VCaP (cell line): ENCODE measurements around the gene DUSP6.
A peak's percentile ranks its signal among the peaks of the same experiment; 100 is the strongest.

Experiments
- H3K27ac ChIP-seq: fragments of 450-650 bp; 2 replicates; pipeline ENCODE4 v1.5.1; 2017
- CTCF ChIP-seq: fragments of 450-650 bp; conservative IDR thresholded peaks from 2 replicates; pipeline ENCODE4 v1.5.1; 2017; ENCODE audit warnings: mild to moderate bottlenecking, moderate library complexity

The DUSP6 gene

DNA sequence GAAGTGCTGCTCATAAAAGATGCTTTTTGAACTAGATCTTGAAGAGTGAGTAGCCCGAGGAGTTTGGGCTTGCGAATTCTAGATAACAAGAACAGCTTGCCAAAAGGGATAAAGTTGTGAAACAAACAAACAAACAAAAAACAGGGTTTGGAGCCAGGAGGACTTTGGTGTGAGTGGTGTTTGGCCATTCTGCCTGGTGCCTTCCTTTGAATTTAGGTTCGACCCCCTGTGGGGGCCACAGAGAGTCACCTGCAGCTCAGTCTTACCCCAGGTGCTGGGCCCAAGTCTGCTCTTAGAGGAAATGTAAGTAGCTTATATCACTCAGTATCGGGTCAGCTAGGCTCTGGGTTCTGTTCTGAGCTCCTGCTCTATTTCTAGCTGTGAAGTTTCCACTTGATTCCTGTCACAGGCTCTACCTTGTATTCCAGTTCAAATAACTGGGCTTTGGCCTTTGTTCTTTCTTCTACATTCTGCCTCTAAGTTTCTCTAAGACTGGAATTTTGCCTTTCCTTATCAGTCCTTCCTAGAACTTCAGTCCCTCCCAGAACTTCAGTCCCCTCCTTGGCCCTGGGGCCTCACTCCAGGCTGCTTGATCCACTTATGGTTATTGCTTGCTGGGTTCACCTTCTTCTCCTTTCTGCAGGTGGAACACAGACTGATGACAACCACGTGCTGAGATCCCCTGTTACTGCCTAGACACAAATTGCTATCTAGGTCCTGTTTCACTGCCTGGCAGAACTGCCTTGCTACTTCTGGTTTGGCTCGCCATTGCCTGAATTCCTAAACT is 20.5 kb upstream of the DUSP6 start:
- H3K27ac ChIP-seq = peak overlapping the region; percentile 7; the same call in 1 of the 2 replicates
- TF ChIP-seq CTCF = no peak

DNA sequence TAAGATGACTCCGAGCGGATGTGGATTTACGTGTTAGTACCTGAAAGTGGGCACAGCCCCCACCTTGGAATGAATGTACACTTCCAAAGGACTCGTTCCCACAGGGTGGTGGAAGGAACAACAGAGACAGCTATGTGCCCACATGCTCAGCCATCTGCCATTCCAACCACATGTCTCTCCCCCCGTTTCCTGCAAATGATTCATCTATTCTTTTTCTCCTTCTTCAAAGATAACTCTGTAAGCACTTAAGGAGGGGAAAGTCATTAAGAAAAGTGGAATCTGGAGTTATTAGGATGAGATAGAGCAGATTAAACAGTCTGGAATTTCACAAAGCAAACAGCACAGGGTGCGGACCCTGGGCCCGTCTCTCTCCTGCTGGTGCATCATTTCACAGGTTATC is 18.5 kb upstream of the DUSP6 start:
- no peak for TF ChIP-seq CTCF
- H3K27ac ChIP-seq = no peak overlapping the region

- no peak for TF ChIP-seq CTCF
- H3K27ac ChIP-seq = no peak overlapping the region
Measured at GRCh38 chr12:89370421-89370831, 18.1 kb upstream of the DUSP6 start.

DNA sequence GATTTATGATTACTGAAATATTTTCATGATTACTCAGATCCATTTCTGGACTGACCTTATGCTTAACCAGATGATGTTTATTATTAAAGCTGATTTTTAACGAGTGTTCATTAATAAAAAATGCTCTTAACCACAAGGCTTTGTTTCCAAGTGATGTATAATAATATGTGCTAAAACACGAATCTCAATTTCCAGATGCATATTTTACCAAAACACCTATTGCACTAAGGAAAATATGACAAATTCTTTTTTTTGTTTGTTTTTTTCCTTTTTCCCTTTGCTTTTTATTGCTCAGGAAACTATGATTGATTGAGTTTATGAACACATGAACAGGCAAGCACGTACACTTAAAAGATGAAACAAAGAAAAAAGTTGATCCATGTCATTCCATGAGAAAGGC is 16.9 kb upstream of the DUSP6 start:
- no peak overlapping the region for H3K27ac ChIP-seq
- no peak for TF ChIP-seq CTCF

DNA sequence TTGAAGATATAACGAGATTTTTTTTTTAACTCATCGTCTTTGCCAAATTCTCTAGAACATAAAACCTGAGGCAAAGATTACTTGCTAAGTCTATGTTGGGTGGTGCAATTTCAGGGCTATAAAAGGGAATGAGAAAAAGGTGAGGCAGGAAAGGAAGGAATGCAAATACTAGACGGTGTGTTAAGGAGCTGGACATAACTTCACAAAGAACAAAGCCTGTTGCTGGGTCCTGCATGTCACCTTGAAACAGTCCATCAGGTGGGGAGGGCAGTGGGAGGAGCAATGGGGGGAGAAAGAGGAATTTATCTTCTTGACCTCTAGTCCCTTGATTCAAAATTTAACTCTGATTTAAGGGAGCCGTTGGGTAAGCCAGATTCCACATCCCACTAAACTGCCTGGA is 16.1 kb upstream of the DUSP6 start:
- TF ChIP-seq CTCF = no peak
- no peak overlapping the region for H3K27ac ChIP-seq

DNA sequence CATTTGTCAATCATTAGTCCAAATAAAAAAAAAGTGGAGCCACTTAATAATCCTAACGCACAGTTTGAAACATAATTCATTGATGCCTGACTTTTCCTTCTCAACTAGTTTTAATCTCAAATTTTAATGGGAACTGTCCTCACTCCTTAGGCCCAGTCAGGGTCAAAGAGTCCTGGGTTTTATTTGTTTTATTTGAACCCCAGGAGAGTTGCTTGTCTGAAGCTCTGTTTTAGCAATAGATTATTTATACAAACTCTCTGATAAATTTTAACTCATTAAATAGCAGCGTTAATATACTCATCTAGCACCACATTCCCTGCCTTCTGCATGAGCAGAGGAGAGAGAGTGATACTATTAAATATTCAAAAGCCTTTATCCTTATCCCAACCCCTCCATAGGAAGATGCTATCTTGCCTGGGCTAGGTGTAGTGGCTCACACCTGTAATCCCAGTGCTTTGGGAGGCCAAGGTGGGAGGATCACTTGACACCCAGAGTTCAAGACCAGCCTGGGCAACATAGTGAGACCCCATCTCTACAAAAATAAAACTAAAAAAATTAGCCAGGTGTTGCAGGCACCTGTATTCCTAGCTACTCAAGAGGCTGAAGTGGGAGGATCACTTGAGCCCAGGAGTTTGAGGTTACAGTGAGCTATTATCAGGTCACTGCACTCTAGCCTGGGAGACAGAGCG is 14.5 kb upstream of the DUSP6 start:
- TF ChIP-seq CTCF = no peak
- no peak overlapping the region for H3K27ac ChIP-seq

- no peak overlapping the region for H3K27ac ChIP-seq
- no peak for TF ChIP-seq CTCF
Measured at GRCh38 chr12:89364631-89365030, 12.3 kb upstream of the DUSP6 start.
